ENCODE data around the gene ANO1. TPM values are rescaled to one million over a fixed set of nuclear protein-coding genes. Genes with fewer than 3 reads are reported as not detected.

ANO1 gene
- total RNA-seq, 1 experiment from 2014 or later: 10.9 TPM

DNA sequence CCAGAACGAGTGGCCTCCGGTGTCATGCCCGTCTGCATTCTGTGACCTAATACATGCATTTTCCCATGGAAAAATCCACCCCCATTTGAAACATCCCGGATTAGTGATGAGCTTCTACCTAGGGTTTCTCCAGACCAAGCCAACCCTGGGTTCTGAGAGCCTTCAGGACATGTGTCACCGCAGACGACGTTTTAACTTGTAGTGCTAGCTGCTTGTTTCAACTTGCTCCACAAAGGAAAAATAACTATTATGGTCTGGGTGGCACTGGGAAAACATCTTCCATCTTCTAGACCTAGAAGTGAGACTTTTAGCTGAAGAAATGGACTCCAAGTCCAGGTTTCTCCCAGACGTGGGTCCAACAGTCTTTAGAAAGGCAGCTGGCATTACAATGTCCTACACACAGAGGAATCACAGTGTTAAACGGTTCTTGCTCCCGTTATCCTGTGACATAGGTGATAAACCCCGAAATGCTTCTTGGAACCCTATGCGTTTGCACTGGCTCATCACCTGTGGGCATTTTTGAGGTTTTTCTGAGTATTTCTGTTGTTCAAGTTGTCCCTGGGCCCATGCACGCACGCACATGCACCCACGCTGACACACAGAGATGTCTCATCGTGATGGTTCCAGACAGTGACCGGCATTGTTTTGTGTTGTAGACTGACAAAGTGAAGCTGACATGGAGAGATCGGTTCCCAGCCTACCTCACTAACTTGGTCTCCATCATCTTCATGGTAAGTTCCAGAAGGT is 78.3 kb downstream of the ANO1 start:
- H2BK15ac ChIP-seq (ENCODE audit: low read depth, low read length): no peak overlapping the region
- no peak overlapping the region for H4K91ac ChIP-seq (ENCODE audit: insufficient read length, low read depth, low read length)
- H3K4me3 Mint-ChIP-seq: no peak overlapping the region
- H4K20me1 ChIP-seq (ENCODE audit: control insufficient read depth, insufficient read depth, insufficient read length): no peaks in the 10 kb centered on the region
- no peak overlapping the region for H4K8ac ChIP-seq (replicated peaks; ENCODE audit: insufficient read length, low read depth, low read length)
- no peak overlapping the region for H3K18ac ChIP-seq (ENCODE audit: insufficient read length, low read depth, low read length)
- no peak overlapping the region for H3K56ac ChIP-seq (ENCODE audit: insufficient read length, low read depth, low read length)
- no peaks in the 10 kb centered on the region for H3K4me1 ChIP-seq (ENCODE audit: insufficient read depth, low read length)
- no peaks in the 10 kb centered on the region for H3K36me3 Mint-ChIP-seq (ENCODE audit: insufficient read depth in 1 of 3, low read depth in 3 of 3)
- TF ChIP-seq, protein P1, sequence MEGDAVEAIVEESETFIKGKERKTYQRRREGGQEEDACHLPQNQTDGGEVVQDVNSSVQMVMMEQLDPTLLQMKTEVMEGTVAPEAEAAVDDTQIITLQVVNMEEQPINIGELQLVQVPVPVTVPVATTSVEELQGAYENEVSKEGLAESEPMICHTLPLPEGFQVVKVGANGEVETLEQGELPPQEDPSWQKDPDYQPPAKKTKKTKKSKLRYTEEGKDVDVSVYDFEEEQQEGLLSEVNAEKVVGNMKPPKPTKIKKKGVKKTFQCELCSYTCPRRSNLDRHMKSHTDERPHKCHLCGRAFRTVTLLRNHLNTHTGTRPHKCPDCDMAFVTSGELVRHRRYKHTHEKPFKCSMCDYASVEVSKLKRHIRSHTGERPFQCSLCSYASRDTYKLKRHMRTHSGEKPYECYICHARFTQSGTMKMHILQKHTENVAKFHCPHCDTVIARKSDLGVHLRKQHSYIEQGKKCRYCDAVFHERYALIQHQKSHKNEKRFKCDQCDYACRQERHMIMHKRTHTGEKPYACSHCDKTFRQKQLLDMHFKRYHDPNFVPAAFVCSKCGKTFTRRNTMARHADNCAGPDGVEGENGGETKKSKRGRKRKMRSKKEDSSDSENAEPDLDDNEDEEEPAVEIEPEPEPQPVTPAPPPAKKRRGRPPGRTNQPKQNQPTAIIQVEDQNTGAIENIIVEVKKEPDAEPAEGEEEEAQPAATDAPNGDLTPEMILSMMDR (conservative IDR thresholded peaks at IDR 0.05): no peak
- no peak overlapping the region for H3K4ac ChIP-seq (ENCODE audit: low read depth, low read length)
- DNase-seq: no peak
- no peak overlapping the region for H3K14ac ChIP-seq (ENCODE audit: insufficient read depth, low read length)
- no peak overlapping the region for H3K27ac Mint-ChIP-seq
- WGBS (ENCODE audit: extremely low coverage, insufficient read length, low lambda C conversion rate): no CpG with 5 or more reads among the region's 18 CpGs
- H2BK5ac ChIP-seq (ENCODE audit: insufficient read length, low read length): no peak overlapping the region
- no peak overlapping the region for H3K27ac ChIP-seq (ENCODE audit: insufficient read length, low read depth, low read length)
- H3T11ph ChIP-seq (ENCODE audit: low read length): no peak overlapping the region
- no peak overlapping the region for H3K9ac ChIP-seq (ENCODE audit: extremely low read depth, insufficient read length, low read length)
- no peak overlapping the region for H2AK5ac ChIP-seq (ENCODE audit: insufficient read length, low read length)
- H2BK20ac ChIP-seq (ENCODE audit: low read depth, low read length, poor library complexity, severe bottlenecking): no peak overlapping the region
- H3K9me3 Mint-ChIP-seq: no peaks in the 10 kb centered on the region
- H3K23ac ChIP-seq (ENCODE audit: insufficient read length, low read depth, low read length): peak overlapping the region; percentile 55
- no peaks in the 10 kb centered on the region for H3K79me2 ChIP-seq (ENCODE audit: insufficient read depth, low read length)
- H3K27me3 ChIP-seq (ENCODE audit: insufficient read depth, low read length): no peaks in the 10 kb centered on the region
- H3K27me3 Mint-ChIP-seq (ENCODE audit: low read depth): peaks cover 8% of the 10 kb centered on the region
- H3K23me2 ChIP-seq (ENCODE audit: insufficient read length, low read depth, low read length, poor library complexity, severe bottlenecking): no peaks in the 10 kb centered on the region
- H4K5ac ChIP-seq (ENCODE audit: insufficient read length, low read depth, low read length): no peak overlapping the region
- no peaks in the 10 kb centered on the region for H3K79me1 ChIP-seq (ENCODE audit: insufficient read depth, low read depth, low read length, poor library complexity, severe bottlenecking)
- no peak overlapping the region for H2BK12ac ChIP-seq (ENCODE audit: insufficient read length, low read depth, low read length)
- no peak overlapping the region for H2AFZ ChIP-seq (ENCODE audit: low read length)
- H3K4me2 ChIP-seq (ENCODE audit: insufficient read depth, insufficient read length, low read length): no peak overlapping the region
- H3K9me3 ChIP-seq (ENCODE audit: control insufficient read depth, low read depth, low read length): no peaks in the 10 kb centered on the region
- no peak overlapping the region for H2BK120ac ChIP-seq (ENCODE audit: low read depth, low read length, poor library complexity, severe bottlenecking)
- peaks cover 0 to 16% of the 10 kb centered on the region in 2 experiments; a peak in 3 of 4 replicates for H3K4me1 Mint-ChIP-seq

All from H9 (cell line).